NT2/D1 (cell line): ENCODE measurements around the gene CTPS2.

Source experiments
- DNase-seq: peaks from one replicate; pipeline ENCODE4 v3.0.0-alpha.2; 2011; ENCODE audit warnings: low read depth, low spot score
- H3K27me3 ChIP-seq: 2 replicates; pipeline ENCODE4 v1.6.0; 2011; ENCODE audit warnings: mild to moderate bottlenecking; ENCODE audit not compliant: insufficient read length, insufficient read depth
- H3K36me3 ChIP-seq: 2 replicates; pipeline ENCODE4 v1.6.1; 2011; ENCODE audit warnings: mild to moderate bottlenecking, low read length, mixed read lengths; ENCODE audit not compliant: insufficient read depth, insufficient read length
- H3K4me1 ChIP-seq: 2 replicates; pipeline ENCODE4 v1.5.1; 2011; ENCODE audit not compliant: insufficient read depth, insufficient read length
- H3K4me3 ChIP-seq: 2 replicates; pipeline ENCODE4 v1.5.1; 2011; ENCODE audit warnings: low read depth; ENCODE audit not compliant: insufficient read length
- H3K9ac ChIP-seq: 2 replicates; pipeline ENCODE4 v1.6.0; 2011; ENCODE audit warnings: low read depth; ENCODE audit not compliant: insufficient read length
- H3K9me3 ChIP-seq: 2 replicates; pipeline ENCODE4 v1.5.1; 2011; ENCODE audit warnings: mild to moderate bottlenecking, low read length; ENCODE audit not compliant: insufficient read depth
- SUZ12 ChIP-seq: IDR thresholded peaks from 2 replicates; pipeline ENCODE4 v1.6.1; 2011; ENCODE audit not compliant: insufficient read length, insufficient read depth; ENCODE audit errors: extremely low read depth
- YY1 ChIP-seq: IDR thresholded peaks from 2 replicates; pipeline ENCODE4 v1.6.1; 2011; ENCODE audit not compliant: insufficient read length, insufficient read depth
- ZNF274 ChIP-seq: IDR thresholded peaks from 2 replicates; pipeline ENCODE4 v1.6.1; 2011; ENCODE audit warnings: mild to moderate bottlenecking, low read depth, low read length

The CTPS2 gene

GRCh38 chrX:16544969-16545368 lies 167.5 kb downstream of the CTPS2 start:
- Histone ChIP-seq H3K4me3 (no peak overlapping the region), H3K36me3 (no peaks in the 10 kb centered on the region), H3K4me1 (no peaks in the 10 kb centered on the region), H3K9me3 (0 out of 2 replicates have a peak, but pooled peaks cover 5% of the 10 kb centered on the region), H3K27me3 (no peaks in the 10 kb centered on the region), H3K9ac (no peak overlapping the region)
- DNase-seq = no peak
- TF ChIP-seq YY1 (no peak), ZNF274 (no peak), SUZ12 (no peak)
